Parathyroid adenoma (tissue), 2 donors: ENCODE measurements around the gene ZNF618.

Source experiments
- H2AFZ ChIP-seq: fragments of 300-600 bp; sonication (generic); one replicate; pipeline ENCODE4 v1.7.0; 2017; ENCODE audit warnings: antibody characterized with exemption, mild to moderate bottlenecking
- H3K27ac ChIP-seq: fragments of 300-600 bp; sonication (generic); one replicate; pipeline ENCODE4 v1.7.0; 2017
- H3K27me3 ChIP-seq: fragments of 300-600 bp; sonication (generic); one replicate; pipeline ENCODE4 v1.7.0; 2017; ENCODE audit warnings: low read length; ENCODE audit not compliant: control insufficient read depth, insufficient read depth
- H3K36me3 ChIP-seq: fragments of 300-600 bp; sonication (generic); one replicate; pipeline ENCODE4 v1.7.0; 2017; ENCODE audit warnings: low read length; ENCODE audit not compliant: control insufficient read depth, insufficient read depth
- H3K4me1 ChIP-seq: fragments of 300-600 bp; sonication (generic); one replicate; pipeline ENCODE4 v1.7.0; 2017; ENCODE audit warnings: control low read depth
- H3K4me2 ChIP-seq: fragments of 300-600 bp; sonication (generic); one replicate; pipeline ENCODE4 v1.7.0; 2017; ENCODE audit warnings: low read length
- H3K4me3 ChIP-seq: fragments of 300-600 bp; sonication (generic); one replicate; pipeline ENCODE4 v1.7.0; 2017; ENCODE audit warnings: low read depth, low read length
- H3K79me2 ChIP-seq: fragments of 300-600 bp; sonication (generic); one replicate; pipeline ENCODE4 v1.7.0; 2017; ENCODE audit warnings: control low read depth
- H3K9ac ChIP-seq: fragments of 300-600 bp; sonication (generic); one replicate; pipeline ENCODE4 v1.7.0; 2017; ENCODE audit warnings: mild to moderate bottlenecking
- H3K9me3 ChIP-seq: fragments of 300-600 bp; sonication (generic); one replicate; pipeline ENCODE4 v1.7.0; 2017; ENCODE audit warnings: low read length; ENCODE audit not compliant: control insufficient read depth
- CTCF ChIP-seq: fragments of 300-600 bp; sonication (generic); IDR thresholded peaks from one replicate; pipeline ENCODE4 v1.7.0; 2017; ENCODE audit warnings: antibody characterized with exemption, mild to moderate bottlenecking
- donor health status: primary hyperparathyroidism.

Gene ZNF618

GRCh38 chr9:113941526-113941925 lies 65.4 kb downstream of the ZNF618 start:
- TF ChIP-seq CTCF, result no peak
- no peak overlapping the region for H3K9ac ChIP-seq
- no peak overlapping the region for H3K27ac ChIP-seq
- H3K4me3 ChIP-seq, result no peak overlapping the region
- H2AFZ ChIP-seq, result no peak overlapping the region
- no peaks in the 10 kb centered on the region for H3K36me3 ChIP-seq
- H3K4me1 ChIP-seq, result peaks cover 4% of the 10 kb centered on the region
- H3K9me3 ChIP-seq, result no peaks in the 10 kb centered on the region
- H3K4me2 ChIP-seq, result no peak overlapping the region
- peaks cover 3% of the 10 kb centered on the region for H3K79me2 ChIP-seq
- no peaks in the 10 kb centered on the region for H3K27me3 ChIP-seq

GRCh38 chr9:113943112-113944009 lies 67.3 kb downstream of the ZNF618 start:
- Histone ChIP-seq H3K4me3 (no peak overlapping the region), H3K9ac (no peak overlapping the region), H3K4me1 (peaks cover 4% of the 10 kb centered on the region), H3K9me3 (no peaks in the 10 kb centered on the region), H3K36me3 (no peaks in the 10 kb centered on the region), H3K27ac (no peak overlapping the region), H3K27me3 (no peaks in the 10 kb centered on the region), H3K4me2 (no peak overlapping the region), H3K79me2 (peaks cover 3% of the 10 kb centered on the region), H2AFZ (no peak overlapping the region)
- no peak for TF ChIP-seq CTCF

GRCh38 chr9:113945784-113946183 lies 69.7 kb downstream of the ZNF618 start:
- no peaks in the 10 kb centered on the region for H3K27me3 ChIP-seq
- no peaks in the 10 kb centered on the region for H3K9me3 ChIP-seq
- H3K79me2 ChIP-seq, result no peaks in the 10 kb centered on the region
- H3K9ac ChIP-seq, result no peak overlapping the region
- no peak overlapping the region for H3K4me3 ChIP-seq
- no peak for TF ChIP-seq CTCF
- H3K27ac ChIP-seq, result no peak overlapping the region
- H3K4me1 ChIP-seq, result peaks cover 4% of the 10 kb centered on the region
- no peak overlapping the region for H3K4me2 ChIP-seq
- no peaks in the 10 kb centered on the region for H3K36me3 ChIP-seq
- no peak overlapping the region for H2AFZ ChIP-seq

- Histone ChIP-seq H3K4me2 (no peak overlapping the region), H3K4me1 (peaks cover 4% of the 10 kb centered on the region), H3K79me2 (no peaks in the 10 kb centered on the region), H3K9me3 (no peaks in the 10 kb centered on the region), H3K4me3 (no peak overlapping the region), H2AFZ (no peak overlapping the region), H3K36me3 (no peaks in the 10 kb centered on the region), H3K9ac (no peak overlapping the region), H3K27me3 (no peaks in the 10 kb centered on the region), H3K27ac (no peak overlapping the region)
- no peak for TF ChIP-seq CTCF
Observed at GRCh38 chr9:113946496-113947115, 70.5 kb downstream of the ZNF618 start.
